Osteoblast (primary cell): ENCODE measurements around the gene TBC1D9. TPM values are rescaled to one million over a fixed set of nuclear protein-coding genes. Genes with fewer than 3 reads are reported as not detected.

Experiments used
- DNase-seq: peaks from one replicate; pipeline ENCODE4 v3.0.0; 2011; ENCODE audit warnings: low spot score, mixed read lengths; ENCODE audit not compliant: insufficient read length; ENCODE audit errors: missing footprints
- H2AFZ ChIP-seq: 2 replicates; pipeline ENCODE4 v1.6.0; 2011; ENCODE audit warnings: mild to moderate bottlenecking, low read length
- H3K27ac ChIP-seq: 2 replicates; pipeline ENCODE4 v1.5.1; 2011; ENCODE audit warnings: mild to moderate bottlenecking, low read depth, low read length, moderate library complexity
- H3K27me3 ChIP-seq: 2 replicates; pipeline ENCODE4 v1.6.0; 2012; ENCODE audit warnings: mild to moderate bottlenecking, control low read depth, inconsistent platforms, low read length, moderate library complexity; ENCODE audit not compliant: insufficient read depth
- H3K36me3 ChIP-seq: 2 replicates; pipeline ENCODE4 v1.5.1; 2011; ENCODE audit warnings: mild to moderate bottlenecking, low read length, control low read depth, moderate library complexity; ENCODE audit not compliant: insufficient read depth
- H3K4me1 ChIP-seq: 2 replicates; pipeline ENCODE4 v1.5.1; 2011; ENCODE audit warnings: mild to moderate bottlenecking, low read length, control low read depth, moderate library complexity; ENCODE audit not compliant: insufficient read depth
- H3K4me2 ChIP-seq: 2 replicates; pipeline ENCODE4 v1.6.0; 2011; ENCODE audit warnings: mild to moderate bottlenecking, low read length; ENCODE audit not compliant: insufficient read depth
- H3K4me3 ChIP-seq: fragments of 200-600 bp; sonication (generic); 3 replicates; pipeline ENCODE4 v1.5.1; 2012; ENCODE audit warnings: mild to moderate bottlenecking, low read length, inconsistent platforms; ENCODE audit not compliant: insufficient read depth
- H3K79me2 ChIP-seq: 2 replicates; pipeline ENCODE4 v1.6.0; 2012; ENCODE audit warnings: mild to moderate bottlenecking, low read length, control low read depth, inconsistent platforms; ENCODE audit not compliant: insufficient read depth
- H3K9me3 ChIP-seq: 2 replicates; pipeline ENCODE4 v1.5.1; 2011; ENCODE audit warnings: low read depth, low read length, control low read depth
- H4K20me1 ChIP-seq: 2 replicates; pipeline ENCODE4 v1.6.0; 2012; ENCODE audit warnings: mild to moderate bottlenecking, low read length, control low read depth; ENCODE audit not compliant: insufficient read depth
- CTCF ChIP-seq: IDR thresholded peaks from 2 replicates; pipeline ENCODE4 v1.5.1; 2011; ENCODE audit warnings: mild to moderate bottlenecking, low read depth, low read length, moderate library complexity; ENCODE audit errors: extremely low read depth
- total RNA-seq: library from RNA; depleted of rRNA; stranded (reverse); fragments of >200 nt; gene quantifications from 2 replicates; pipeline ENCODE4 v1.2.3, GENCODE V29; 2012

TBC1D9 gene
- total RNA-seq, 1 donor: 19.5 TPM

- Histone ChIP-seq H3K36me3 (peaks cover 4% of the 10 kb centered on the region), H3K4me2 (no peak overlapping the region), H3K27me3 (no peaks in the 10 kb centered on the region), H3K4me3 (no peak overlapping the region), H3K27ac (no peak overlapping the region), H3K9me3 (no peaks in the 10 kb centered on the region), H2AFZ (no peak overlapping the region), H3K4me1 (peaks cover 6% of the 10 kb centered on the region), H4K20me1 (no peaks in the 10 kb centered on the region), H3K79me2 (no peaks in the 10 kb centered on the region)
- peak; percentile 52 for TF ChIP-seq CTCF
- no peak for DNase-seq
These were observed 118.3 kb downstream of the TBC1D9 start for GRCh38 chr4:140637836-140638235.

- TF ChIP-seq CTCF: no peak
- H2AFZ ChIP-seq: no peak overlapping the region
- no peaks in the 10 kb centered on the region for H3K9me3 ChIP-seq
- H3K4me3 ChIP-seq: no peak overlapping the region
- H4K20me1 ChIP-seq: no peaks in the 10 kb centered on the region
- no peak overlapping the region for H3K27ac ChIP-seq
- no peaks in the 10 kb centered on the region for H3K79me2 ChIP-seq
- H3K4me1 ChIP-seq: peaks cover 6% of the 10 kb centered on the region
- no peaks in the 10 kb centered on the region for H3K27me3 ChIP-seq
- DNase-seq: peak; percentile 92
- H3K36me3 ChIP-seq: peaks cover 4% of the 10 kb centered on the region
- no peak overlapping the region for H3K4me2 ChIP-seq
These were observed 120.6 kb downstream of the TBC1D9 start for GRCh38 chr4:140635606-140636005.

- TF ChIP-seq CTCF: no peak
- H3K27me3 ChIP-seq: no peaks in the 10 kb centered on the region
These were observed 122.2 kb downstream of the TBC1D9 start for GRCh38 chr4:140633951-140634350.

GRCh38 chr4:140633124-140633523 is 123.1 kb downstream of the TBC1D9 start:
- no peak for TF ChIP-seq CTCF
- no peak for DNase-seq
- Histone ChIP-seq H4K20me1 (no peaks in the 10 kb centered on the region), H3K27ac (no peak overlapping the region), H3K4me1 (peaks cover 6% of the 10 kb centered on the region), H2AFZ (no peak overlapping the region), H3K4me3 (no peak overlapping the region), H3K4me2 (no peak overlapping the region), H3K9me3 (no peaks in the 10 kb centered on the region), H3K36me3 (no peaks in the 10 kb centered on the region), H3K79me2 (no peaks in the 10 kb centered on the region), H3K27me3 (no peaks in the 10 kb centered on the region)

More at GRCh38 chr4:140633951-140634350, 122.2 kb downstream of the TBC1D9 start:
- no peaks in the 10 kb centered on the region for H4K20me1 ChIP-seq
- no peak overlapping the region for H3K4me2 ChIP-seq
- no peak overlapping the region for H3K27ac ChIP-seq
- no peak for DNase-seq
- H2AFZ ChIP-seq: no peak overlapping the region
- peaks cover 2% of the 10 kb centered on the region for H3K36me3 ChIP-seq
- no peaks in the 10 kb centered on the region for H3K9me3 ChIP-seq
- H3K4me1 ChIP-seq: peaks cover 6% of the 10 kb centered on the region
- no peaks in the 10 kb centered on the region for H3K79me2 ChIP-seq
- H3K4me3 ChIP-seq: no peak overlapping the region
